Peyer's patch (tissue), 4 donors: ENCODE measurements around the gene FAM83G. TPM values are rescaled to one million over a fixed set of nuclear protein-coding genes. Genes with fewer than 3 reads are reported as not detected.

ENCODE experiments used
- DNase-seq, 3 donors: peaks; one replicate each; pipeline ENCODE4 v3.0.0-alpha.2; 2017 to 2019
- H3K27ac ChIP-seq, 4 donors: fragments of 200-600 bp; sonication (generic); one replicate each; pipeline ENCODE4 v1.5.1; 2016 to 2019
- H3K27me3 ChIP-seq, 2 donors: fragments of 200-600 bp; sonication (generic); one replicate each; pipeline ENCODE4 v1.5.1; 2019
- H3K36me3 ChIP-seq, 3 donors: fragments of 200-600 bp; sonication (generic); one replicate each; pipeline ENCODE4 v1.5.1; 2016 to 2019
- H3K4me1 ChIP-seq, 4 donors: fragments of 200-600 bp; sonication (generic); one replicate each; pipeline ENCODE4 v1.5.1; 2016 to 2019
- H3K4me3 ChIP-seq, 4 donors: fragments of 200-600 bp; sonication (generic); 1 replicate in 3 of 4; 2 replicates in 1 of 4; pipeline ENCODE4 v1.5.1; 2016 to 2019; ENCODE audit warnings: mild to moderate bottlenecking in 1 of 4
- H3K9me3 ChIP-seq, 4 donors: fragments of 200-600 bp; sonication (generic); one replicate each; pipeline ENCODE4 v1.5.1; 2016 to 2019; ENCODE audit warnings: mild to moderate bottlenecking in 1 of 4
- POLR2A ChIP-seq, 2 donors: fragments of 450-650 bp; IDR thresholded peaks; one replicate each; pipeline ENCODE4 v1.5.1; 2017; ENCODE audit warnings: antibody characterized with exemption in 2 of 2, mild to moderate bottlenecking in 2 of 2, moderate library complexity in 2 of 2
- total RNA-seq, 4 donors: library from RNA; depleted of rRNA; stranded (reverse); fragments of >200 nt; gene quantifications; one replicate each; pipeline ENCODE4 v1.1.0, GENCODE V29; 2016
- TF ChIP-seq, protein P1 (sequence below), 6 experiments: fragments of 450-650 bp in 4 of 6; fragments of 200-600 bp in 2 of 6; sonication (generic) in 1 of 6; IDR thresholded peaks; one replicate each; pipeline ENCODE4 v1.5.1; 2017 to 2019; ENCODE audit warnings: antibody characterized with exemption in 6 of 6, mild to moderate bottlenecking in 3 of 6, moderate library complexity in 1 of 6

The FAM83G gene
- total RNA-seq, 4 donors from 2014 or later: 9.9 to 48.4 (median 37.4) TPM

GRCh38 chr17:18966831-18967624, 37.5 kb downstream of the FAM83G start:
- no peak overlapping the region for H3K4me3 ChIP-seq
- no peaks in the 10 kb centered on the region for H3K27me3 ChIP-seq
- peaks cover 0 to 17% (median 3%) of the 10 kb centered on the region in 4 donors for H3K4me1 ChIP-seq
- H3K9me3 ChIP-seq: no peaks in the 10 kb centered on the region
- no peak overlapping the region for H3K27ac ChIP-seq
- no peak for TF ChIP-seq POLR2A (IDR thresholded peaks at IDR 0.05)
- TF ChIP-seq, protein P1, sequence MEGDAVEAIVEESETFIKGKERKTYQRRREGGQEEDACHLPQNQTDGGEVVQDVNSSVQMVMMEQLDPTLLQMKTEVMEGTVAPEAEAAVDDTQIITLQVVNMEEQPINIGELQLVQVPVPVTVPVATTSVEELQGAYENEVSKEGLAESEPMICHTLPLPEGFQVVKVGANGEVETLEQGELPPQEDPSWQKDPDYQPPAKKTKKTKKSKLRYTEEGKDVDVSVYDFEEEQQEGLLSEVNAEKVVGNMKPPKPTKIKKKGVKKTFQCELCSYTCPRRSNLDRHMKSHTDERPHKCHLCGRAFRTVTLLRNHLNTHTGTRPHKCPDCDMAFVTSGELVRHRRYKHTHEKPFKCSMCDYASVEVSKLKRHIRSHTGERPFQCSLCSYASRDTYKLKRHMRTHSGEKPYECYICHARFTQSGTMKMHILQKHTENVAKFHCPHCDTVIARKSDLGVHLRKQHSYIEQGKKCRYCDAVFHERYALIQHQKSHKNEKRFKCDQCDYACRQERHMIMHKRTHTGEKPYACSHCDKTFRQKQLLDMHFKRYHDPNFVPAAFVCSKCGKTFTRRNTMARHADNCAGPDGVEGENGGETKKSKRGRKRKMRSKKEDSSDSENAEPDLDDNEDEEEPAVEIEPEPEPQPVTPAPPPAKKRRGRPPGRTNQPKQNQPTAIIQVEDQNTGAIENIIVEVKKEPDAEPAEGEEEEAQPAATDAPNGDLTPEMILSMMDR (IDR thresholded peaks at IDR 0.05): no peak
- no peak for DNase-seq
- H3K36me3 ChIP-seq: peaks cover 0 to 9% (median 0%) of the 10 kb centered on the region in 3 donors

GRCh38 chr17:18965530-18966236, 38.9 kb downstream of the FAM83G start:
- H3K9me3 ChIP-seq: no peaks in the 10 kb centered on the region
- DNase-seq: no peak
- H3K4me3 ChIP-seq: no peak overlapping the region
- H3K36me3 ChIP-seq: no peaks in the 10 kb centered on the region
- TF ChIP-seq, protein P1 (IDR thresholded peaks at IDR 0.05): no peak
- TF ChIP-seq POLR2A (IDR thresholded peaks at IDR 0.05): no peak
- H3K27ac ChIP-seq: no peak overlapping the region
- no peaks in the 10 kb centered on the region for H3K27me3 ChIP-seq
- H3K4me1 ChIP-seq: peaks cover 0 to 17% (median 3%) of the 10 kb centered on the region in 4 donors

- H3K4me3 ChIP-seq: no peak overlapping the region
- no peaks in the 10 kb centered on the region for H3K36me3 ChIP-seq
- TF ChIP-seq, protein P1 (IDR thresholded peaks at IDR 0.05): no peak
- no peak for TF ChIP-seq POLR2A (IDR thresholded peaks at IDR 0.05)
- peaks cover 0 to 7% (median 3%) of the 10 kb centered on the region in 4 donors for H3K4me1 ChIP-seq
- no peak for DNase-seq
- no peak overlapping the region for H3K27ac ChIP-seq
- no peaks in the 10 kb centered on the region for H3K9me3 ChIP-seq
- no peaks in the 10 kb centered on the region for H3K27me3 ChIP-seq
Measured at GRCh38 chr17:18964550-18964949, 40.0 kb downstream of the FAM83G start.

GRCh38 chr17:18964018-18964351, 40.6 kb downstream of the FAM83G start:
- peaks cover 0 to 3% (median under 1%) of the 10 kb centered on the region in 4 donors for H3K4me1 ChIP-seq

DNA sequence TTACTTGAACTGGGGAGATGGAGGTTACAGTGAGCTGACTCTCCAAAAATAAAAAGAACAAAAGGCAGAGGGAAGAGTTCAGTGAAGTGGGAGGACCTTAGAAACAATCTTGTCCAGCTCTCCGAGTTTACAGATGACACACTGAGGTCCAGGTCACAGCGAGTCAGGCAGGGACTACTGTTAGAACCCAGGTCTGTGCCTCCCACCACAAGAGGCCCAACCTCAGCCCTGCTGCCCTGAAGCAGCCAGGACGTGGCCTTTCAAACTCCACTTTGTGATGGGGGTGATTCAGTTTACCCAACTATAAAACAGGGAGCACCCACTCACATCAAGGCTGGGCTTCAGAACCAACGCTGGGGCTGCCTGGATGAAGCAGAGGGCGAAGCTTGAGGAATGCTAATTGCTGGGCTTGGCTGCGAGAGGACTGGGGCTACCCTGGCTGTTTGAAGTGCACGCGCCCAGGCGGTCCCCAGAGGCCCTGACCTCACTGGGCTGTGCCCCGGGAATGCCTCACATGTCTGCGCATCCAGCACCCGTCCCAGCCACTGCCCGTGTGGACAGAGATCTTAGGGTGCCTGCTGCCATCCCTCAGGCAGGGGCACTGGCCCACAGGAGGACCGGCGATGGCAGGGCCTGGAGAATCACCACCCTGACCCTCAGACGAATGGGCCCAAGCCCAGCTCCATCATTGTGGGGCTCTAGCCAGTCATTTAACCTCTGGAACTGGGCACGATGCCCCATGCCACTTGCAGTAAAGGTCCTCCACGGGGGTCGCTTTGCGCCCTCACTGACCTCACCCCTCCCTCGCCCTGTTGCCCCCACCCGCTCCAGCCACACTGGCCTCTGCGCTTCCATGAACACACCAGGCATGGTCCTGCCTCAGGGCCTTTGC, 41.2 kb downstream of the FAM83G start:
- Histone ChIP-seq H3K27ac (peak overlapping the region in 1 of 4 donors; percentile 9), H3K27me3 (no peaks in the 10 kb centered on the region), H3K36me3 (no peaks in the 10 kb centered on the region), H3K4me3 (no peak overlapping the region), H3K9me3 (no peaks in the 10 kb centered on the region), H3K4me1 (no peaks in the 10 kb centered on the region)
- peak in 1 of 3 donors; percentile 54 for DNase-seq
- no peak for TF ChIP-seq POLR2A (IDR thresholded peaks at IDR 0.05)
- TF ChIP-seq, protein P1 (IDR thresholded peaks at IDR 0.05): no peak

More at GRCh38 chr17:18964018-18964351, 40.6 kb downstream of the FAM83G start:
- Histone ChIP-seq H3K4me3 (no peak overlapping the region), H3K9me3 (no peaks in the 10 kb centered on the region), H3K27me3 (no peaks in the 10 kb centered on the region), H3K27ac (no peak overlapping the region), H3K36me3 (no peaks in the 10 kb centered on the region)
- DNase-seq: peak in 1 of 3 donors; percentile 39
- TF ChIP-seq, protein P1 (IDR thresholded peaks at IDR 0.05): no peak
- TF ChIP-seq POLR2A (IDR thresholded peaks at IDR 0.05): no peak
